ENCODE measurements around the gene GGT5.

Gene GGT5

GRCh38 chr22:24175160-24175808 lies 69.6 kb downstream of the GGT5 start:
- TF ChIP-seq CTCF (IDR thresholded peaks at IDR 0.05; ENCODE audit: insufficient read depth, low read depth, low read length, missing control alignments): peak; percentile 77
- peak; percentile 71 for DNase-seq (ENCODE audit: low read depth)

GRCh38 chr22:24171822-24172221 lies 73.1 kb downstream of the GGT5 start:
- no peak for TF ChIP-seq CTCF (IDR thresholded peaks at IDR 0.05; ENCODE audit: insufficient read depth, low read depth, low read length, missing control alignments)
- no peak for DNase-seq (ENCODE audit: low read depth)
- H3K4me3 ChIP-seq (ENCODE audit: low read length): no peak overlapping the region

More at GRCh38 chr22:24175160-24175808, 69.6 kb downstream of the GGT5 start:
- no peak overlapping the region for H3K4me3 ChIP-seq (ENCODE audit: low read length)

GRCh38 chr22:24170632-24171031 lies 74.2 kb downstream of the GGT5 start:
- no peak overlapping the region for H3K4me3 ChIP-seq (ENCODE audit: low read length)
- no peak for DNase-seq (ENCODE audit: low read depth)
- no peak for TF ChIP-seq CTCF (IDR thresholded peaks at IDR 0.05; ENCODE audit: insufficient read depth, low read depth, low read length, missing control alignments)

GRCh38 chr22:24170188-24170587 lies 74.7 kb downstream of the GGT5 start:
- no peak for DNase-seq (ENCODE audit: low read depth)
- H3K4me3 ChIP-seq (ENCODE audit: low read length): no peak overlapping the region
- TF ChIP-seq CTCF (IDR thresholded peaks at IDR 0.05; ENCODE audit: insufficient read depth, low read depth, low read length, missing control alignments): no peak

Measured in epithelial cell of esophagus (primary cell).